MV-4-11 (cell line): ENCODE measurements around the gene KCNK16.

Source experiments
- DNase-seq: peaks from one replicate; lab custom pipeline; 2025; lab: John Stamatoyannopoulos, UW

The KCNK16 gene

GRCh38 chr6:39309942-39310531 is 12.5 kb downstream of the KCNK16 start:
- peak; percentile 49 for DNase-seq

GRCh38 chr6:39307462-39307861 is 15.0 kb downstream of the KCNK16 start:
- DNase-seq: no peak

GRCh38 chr6:39304951-39305350 is 17.6 kb downstream of the KCNK16 start:
- no peak for DNase-seq

GRCh38 chr6:39303425-39304153 is 18.9 kb downstream of the KCNK16 start:
- no peak for DNase-seq

- DNase-seq: peak; percentile 77
These were observed 19.7 kb downstream of the KCNK16 start for GRCh38 chr6:39302669-39303424.

- no peak for DNase-seq
These were observed 20.5 kb downstream of the KCNK16 start for GRCh38 chr6:39302011-39302410.

GRCh38 chr6:39301606-39302005 is 20.9 kb downstream of the KCNK16 start:
- DNase-seq: peak; percentile 15

- peak; percentile 59 for DNase-seq
These were observed 21.8 kb downstream of the KCNK16 start for GRCh38 chr6:39300739-39301138.

GRCh38 chr6:39298061-39298460 is 24.4 kb downstream of the KCNK16 start:
- DNase-seq: no peak

- no peak for DNase-seq
These were observed 25.5 kb downstream of the KCNK16 start for GRCh38 chr6:39296745-39297640.

GRCh38 chr6:39295611-39296011 is 26.9 kb downstream of the KCNK16 start:
- DNase-seq: no peak

- no peak for DNase-seq
These were observed 27.6 kb downstream of the KCNK16 start for GRCh38 chr6:39294899-39295298.

GRCh38 chr6:39294133-39294532 is 28.4 kb downstream of the KCNK16 start:
- DNase-seq: peak; percentile 28

GRCh38 chr6:39292637-39293036 is 29.9 kb downstream of the KCNK16 start:
- no peak for DNase-seq

GRCh38 chr6:39289490-39289889 is 33.0 kb downstream of the KCNK16 start:
- peak; percentile 87 for DNase-seq

GRCh38 chr6:39287601-39288000 is 34.9 kb downstream of the KCNK16 start:
- no peak for DNase-seq

GRCh38 chr6:39286596-39286995 is 35.9 kb downstream of the KCNK16 start:
- peak; percentile 67 for DNase-seq

- peak; percentile 19 for DNase-seq
These were observed 39.7 kb downstream of the KCNK16 start for GRCh38 chr6:39282774-39283173.

GRCh38 chr6:39281312-39281980 is 41.1 kb downstream of the KCNK16 start:
- no peak for DNase-seq

GRCh38 chr6:39280247-39280731 is 42.2 kb downstream of the KCNK16 start:
- peak; percentile 14 for DNase-seq

GRCh38 chr6:39279539-39279938 is 43.0 kb downstream of the KCNK16 start:
- no peak for DNase-seq
